Upper lobe of left lung (tissue), 4 donors: Measurements from ENCODE around the gene PDE4D.

Experiments used
- POLR2A ChIP-seq, 4 donors: fragments of 450-650 bp; IDR thresholded peaks; one replicate each; pipeline ENCODE4 v1.5.1; 2016 to 2017; ENCODE audit warnings: antibody characterized with exemption in 4 of 4, mild to moderate bottlenecking in 2 of 4
- TF ChIP-seq, protein P1 (sequence below), 6 experiments: fragments of 450-650 bp in 4 of 6; fragments of 200-600 bp in 2 of 6; sonication (generic) in 2 of 6; IDR thresholded peaks; one replicate each; pipeline ENCODE4 v1.5.1; 2016 to 2019; ENCODE audit warnings: antibody characterized with exemption in 6 of 6

- TF ChIP-seq, protein P1, sequence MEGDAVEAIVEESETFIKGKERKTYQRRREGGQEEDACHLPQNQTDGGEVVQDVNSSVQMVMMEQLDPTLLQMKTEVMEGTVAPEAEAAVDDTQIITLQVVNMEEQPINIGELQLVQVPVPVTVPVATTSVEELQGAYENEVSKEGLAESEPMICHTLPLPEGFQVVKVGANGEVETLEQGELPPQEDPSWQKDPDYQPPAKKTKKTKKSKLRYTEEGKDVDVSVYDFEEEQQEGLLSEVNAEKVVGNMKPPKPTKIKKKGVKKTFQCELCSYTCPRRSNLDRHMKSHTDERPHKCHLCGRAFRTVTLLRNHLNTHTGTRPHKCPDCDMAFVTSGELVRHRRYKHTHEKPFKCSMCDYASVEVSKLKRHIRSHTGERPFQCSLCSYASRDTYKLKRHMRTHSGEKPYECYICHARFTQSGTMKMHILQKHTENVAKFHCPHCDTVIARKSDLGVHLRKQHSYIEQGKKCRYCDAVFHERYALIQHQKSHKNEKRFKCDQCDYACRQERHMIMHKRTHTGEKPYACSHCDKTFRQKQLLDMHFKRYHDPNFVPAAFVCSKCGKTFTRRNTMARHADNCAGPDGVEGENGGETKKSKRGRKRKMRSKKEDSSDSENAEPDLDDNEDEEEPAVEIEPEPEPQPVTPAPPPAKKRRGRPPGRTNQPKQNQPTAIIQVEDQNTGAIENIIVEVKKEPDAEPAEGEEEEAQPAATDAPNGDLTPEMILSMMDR (IDR thresholded peaks at IDR 0.05): no peak
- no peak for TF ChIP-seq POLR2A (IDR thresholded peaks at IDR 0.05)
These were observed 558.0 kb downstream of the PDE4D start for GRCh38 chr5:59335544-59335943.
